ENCODE data around the gene VPS4B.

DNA sequence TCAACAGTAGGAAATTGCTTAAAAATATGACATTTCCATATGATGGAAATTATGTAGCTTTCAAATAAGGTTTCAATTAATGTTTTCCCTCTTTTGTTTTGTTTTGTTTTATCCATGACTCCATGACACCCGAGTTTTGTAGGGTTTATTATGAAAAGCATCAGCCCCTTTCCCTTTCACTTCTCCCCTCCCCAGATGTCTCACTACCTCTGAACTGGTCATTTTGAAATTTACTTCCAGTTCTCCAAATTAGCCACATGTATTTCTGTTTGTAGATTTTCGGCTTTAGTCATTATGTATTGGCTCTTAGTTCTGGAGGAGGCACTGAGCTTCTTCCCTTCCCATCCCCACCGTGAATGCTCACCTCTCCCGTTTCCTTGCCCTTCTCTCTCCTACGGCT lies 18.6 kb upstream of the VPS4B start:
- no peak for TF ChIP-seq CTCF (IDR thresholded peaks at IDR 0.05; ENCODE audit: low read depth, low read length)
- no peak for TF ChIP-seq MYC (IDR thresholded peaks at IDR 0.05; ENCODE audit: low read depth, low read length)
- no peak for TF ChIP-seq POLR2A (IDR thresholded peaks at IDR 0.05; ENCODE audit: extremely low read depth, insufficient read length)
- no peak for TF ChIP-seq MAX (IDR thresholded peaks at IDR 0.05; ENCODE audit: low read depth, low read length)

All from NB4 (cell line).